HG03354 (cell line): ENCODE measurements around the gene THADA.
"Not testable (repeated sequence)": the region's sequence is repeated elsewhere in the genome, so short reads cannot be mapped to it uniquely, and the experiment has no call there.

Source experiments
- ATAC-seq: cut with Tn5 transposase; IDR thresholded peaks from one replicate; pipeline ENCODE4 v1.9.1; 2021; ENCODE audit warnings: mild to moderate bottlenecking; ENCODE audit not compliant: unreplicated experiment, poor library complexity, severe bottlenecking

The THADA gene

GRCh38 chr2:43595603-43596412 lies at the start of gene THADA:
TSS of gene THADA (minus strand) at chr2:43596038. CDS start at chr2:43592392, 3,646 bp downstream.
- peak; percentile 98 for ATAC-seq

- ATAC-seq, result no peak
These were observed 47.8 kb upstream of the THADA start for GRCh38 chr2:43643680-43644079.

- no peak for ATAC-seq
These were observed 46.5 kb upstream of the THADA start for GRCh38 chr2:43642363-43642762.

GRCh38 chr2:43637030-43637803 lies 41.4 kb upstream of the THADA start, which contains the start of gene PLEKHH2:
TSS of gene PLEKHH2 (plus strand) at chr2:43637260. CDS start at chr2:43644674, 7,414 bp downstream.
- peak; percentile 100 for ATAC-seq

- peak; percentile 6 for ATAC-seq
These were observed 40.8 kb upstream of the THADA start for GRCh38 chr2:43636621-43637020.

- not testable (repeated sequence) for ATAC-seq
These were observed 40.3 kb upstream of the THADA start for GRCh38 chr2:43636153-43636552.

- ATAC-seq, result no peak
These were observed 38.9 kb upstream of the THADA start for GRCh38 chr2:43634604-43635306.

- no peak for ATAC-seq
These were observed 35.9 kb upstream of the THADA start for GRCh38 chr2:43631618-43632317.

- ATAC-seq, result no peak
These were observed 27.2 kb upstream of the THADA start for GRCh38 chr2:43622931-43623451.

GRCh38 chr2:43619511-43619910 lies 23.7 kb upstream of the THADA start:
- no peak for ATAC-seq

GRCh38 chr2:43616967-43617680 lies 21.3 kb upstream of the THADA start:
- no peak for ATAC-seq

- ATAC-seq, result no peak
These were observed 17.1 kb upstream of the THADA start for GRCh38 chr2:43612944-43613343.

GRCh38 chr2:43611987-43612894 lies 16.4 kb upstream of the THADA start:
- ATAC-seq, result no peak

GRCh38 chr2:43610361-43610760 lies 14.5 kb upstream of the THADA start:
- no peak for ATAC-seq

GRCh38 chr2:43609290-43609918 lies 13.6 kb upstream of the THADA start:
- ATAC-seq, result peak; percentile 70

- ATAC-seq, result no peak
These were observed 10.0 kb upstream of the THADA start for GRCh38 chr2:43605851-43606250.

- no peak for ATAC-seq
These were observed 9.3 kb upstream of the THADA start for GRCh38 chr2:43605079-43605655.
